Vagina (tissue), 2 donors: ENCODE measurements around the gene SCAI. TPM values are rescaled to one million over a fixed set of nuclear protein-coding genes. Genes with fewer than 3 reads are reported as not detected.
"Not testable (repeated sequence)": the region's sequence is repeated elsewhere in the genome, so short reads cannot be mapped to it uniquely, and the experiment has no call there.

Source experiments
- DNase-seq, 2 donors: peaks; one replicate each; pipeline ENCODE4 v3.0.0-alpha.2; 2017; ENCODE audit errors: extremely low spot score in 2 of 2
- H3K27ac ChIP-seq: fragments of 200-600 bp; sonication (generic); one replicate; pipeline ENCODE4 v1.5.1; 2019
- H3K27me3 ChIP-seq: fragments of 200-600 bp; sonication (generic); one replicate; pipeline ENCODE4 v1.5.1; 2019
- H3K36me3 ChIP-seq, 2 donors: fragments of 200-600 bp; sonication (generic); one replicate each; pipeline ENCODE4 v1.5.1; 2017 to 2019
- H3K4me1 ChIP-seq: fragments of 200-600 bp; sonication (generic); one replicate; pipeline ENCODE4 v1.5.1; 2019
- H3K4me3 ChIP-seq, 2 donors: fragments of 200-600 bp; sonication (generic); 1 replicate in 1 of 2; 2 replicates in 1 of 2; pipeline ENCODE4 v1.5.1; 2016 to 2019
- H3K9me3 ChIP-seq: fragments of 200-600 bp; sonication (generic); one replicate; pipeline ENCODE4 v1.5.1; 2019
- CTCF ChIP-seq, 3 experiments: fragments of 450-650 bp in 2 of 3; fragments of 200-600 bp in 1 of 3; sonication (generic) in 1 of 3; IDR thresholded peaks; one replicate each; pipeline ENCODE4 v1.5.1; 2017 to 2019; ENCODE audit warnings: antibody characterized with exemption in 3 of 3, mild to moderate bottlenecking in 2 of 3, moderate library complexity in 2 of 3
- POLR2A ChIP-seq, 2 donors: fragments of 450-650 bp; IDR thresholded peaks; one replicate each; pipeline ENCODE4 v1.6.1; 2017; ENCODE audit warnings: antibody characterized with exemption in 2 of 2, mild to moderate bottlenecking in 2 of 2, moderate library complexity in 2 of 2
- POLR2AphosphoS5 ChIP-seq, 2 donors: sonication (generic); formaldehyde crosslinking; IDR thresholded peaks; one replicate each; pipeline ENCODE4 v1.9.0; 2017; ENCODE audit warnings: antibody characterized with exemption in 2 of 2, mild to moderate bottlenecking in 2 of 2, low read depth in 1 of 2; ENCODE audit not compliant: insufficient read depth in 1 of 2
- intact Hi-C: fragments of 100-400 bp; cut with DNase I; formaldehyde crosslinking; loops from one replicate; pipeline ENCODE4 v1.15.1; 2023
- total RNA-seq: library from RNA; depleted of rRNA; stranded (reverse); fragments of >200 nt; gene quantifications from one replicate; pipeline ENCODE4 v1.2.3, GENCODE V29; 2016

The SCAI gene
- total RNA-seq, 1 donor from 2014 or later: 15.7 TPM

GRCh38 chr9:124939944-124940343 is 203.4 kb downstream of the SCAI start:
- Histone ChIP-seq H3K27me3 (no peaks in the 10 kb centered on the region), H3K27ac (peak overlapping the region; percentile 90), H3K4me1 (peaks cover 17% of the 10 kb centered on the region), H3K9me3 (no peaks in the 10 kb centered on the region), H3K36me3 (peaks cover 0 to 18% of the 10 kb centered on the region in 2 donors), H3K4me3 (peak overlapping the region; percentile 56 to 86)
- no peak for DNase-seq
- intact Hi-C loops: loop anchor here (10.0 kb wide), 1 partner anchor 205 kb away; the partner anchor contains the start of gene SCAI
- no peak for TF ChIP-seq CTCF (IDR thresholded peaks at IDR 0.05)
- TF ChIP-seq POLR2A (IDR thresholded peaks at IDR 0.05): no peak
- no peak for TF ChIP-seq POLR2AphosphoS5 (IDR thresholded peaks at IDR 0.05; ENCODE audit: insufficient read depth in 1 of 2, low read depth in 1 of 2)

GRCh38 chr9:124934290-124934689 is 209.0 kb downstream of the SCAI start:
- H3K36me3 ChIP-seq: peaks cover 0 to 45% of the 10 kb centered on the region in 2 donors
- DNase-seq: no peak
- no peak overlapping the region for H3K4me3 ChIP-seq
- H3K4me1 ChIP-seq: no peaks in the 10 kb centered on the region
- intact Hi-C loops: no loop called here
- H3K27me3 ChIP-seq: no peaks in the 10 kb centered on the region
- TF ChIP-seq POLR2A (IDR thresholded peaks at IDR 0.05) (no peak), CTCF (IDR thresholded peaks at IDR 0.05) (no peak), POLR2AphosphoS5 (IDR thresholded peaks at IDR 0.05; ENCODE audit: insufficient read depth in 1 of 2, low read depth in 1 of 2) (no peak)
- no peaks in the 10 kb centered on the region for H3K9me3 ChIP-seq
- H3K27ac ChIP-seq: no peak overlapping the region

GRCh38 chr9:124932333-124932732 is 211.0 kb downstream of the SCAI start:
- H3K27ac ChIP-seq: no peak overlapping the region
- intact Hi-C loops: no loop called here
- TF ChIP-seq POLR2AphosphoS5 (IDR thresholded peaks at IDR 0.05; ENCODE audit: insufficient read depth in 1 of 2, low read depth in 1 of 2) (no peak), POLR2A (IDR thresholded peaks at IDR 0.05) (no peak), CTCF (IDR thresholded peaks at IDR 0.05) (no peak)
- DNase-seq: no peak
- H3K27me3 ChIP-seq: no peaks in the 10 kb centered on the region
- no peaks in the 10 kb centered on the region for H3K4me1 ChIP-seq
- H3K36me3 ChIP-seq: peaks cover 0 to 56% of the 10 kb centered on the region in 2 donors
- H3K4me3 ChIP-seq: no peak overlapping the region
- H3K9me3 ChIP-seq: no peaks in the 10 kb centered on the region

- DNase-seq: no peak
- no peaks in the 10 kb centered on the region for H3K9me3 ChIP-seq
- no peak overlapping the region for H3K4me3 ChIP-seq
- TF ChIP-seq POLR2AphosphoS5 (IDR thresholded peaks at IDR 0.05; ENCODE audit: insufficient read depth in 1 of 2, low read depth in 1 of 2) (no peak), POLR2A (IDR thresholded peaks at IDR 0.05) (no peak), CTCF (IDR thresholded peaks at IDR 0.05) (no peak)
- peaks cover 0 to 49% of the 10 kb centered on the region in 2 donors for H3K36me3 ChIP-seq
- H3K27me3 ChIP-seq: no peaks in the 10 kb centered on the region
- no peaks in the 10 kb centered on the region for H3K4me1 ChIP-seq
- H3K27ac ChIP-seq: no peak overlapping the region
- intact Hi-C loops: no loop called here
Measured at GRCh38 chr9:124929464-124929863, 213.9 kb downstream of the SCAI start.

GRCh38 chr9:124928116-124928515 is 215.2 kb downstream of the SCAI start:
- H3K27me3 ChIP-seq: no peaks in the 10 kb centered on the region
- peaks cover 0 to 45% of the 10 kb centered on the region in 2 donors for H3K36me3 ChIP-seq
- TF ChIP-seq POLR2A (IDR thresholded peaks at IDR 0.05) (no peak), CTCF (IDR thresholded peaks at IDR 0.05) (no peak), POLR2AphosphoS5 (IDR thresholded peaks at IDR 0.05; ENCODE audit: insufficient read depth in 1 of 2, low read depth in 1 of 2) (no peak)
- no peak overlapping the region for H3K27ac ChIP-seq
- H3K4me1 ChIP-seq: no peaks in the 10 kb centered on the region
- H3K4me3 ChIP-seq: no peak overlapping the region
- H3K9me3 ChIP-seq: no peaks in the 10 kb centered on the region
- intact Hi-C loops: no loop called here
- no peak for DNase-seq

GRCh38 chr9:124920394-124920793 is 222.9 kb downstream of the SCAI start:
- DNase-seq, H3K27ac ChIP-seq, intact Hi-C loops, H3K27me3 ChIP-seq, H3K4me1 ChIP-seq, H3K9me3 ChIP-seq, H3K4me3 ChIP-seq: not testable (repeated sequence)
- peaks cover 0 to 38% of the 10 kb centered on the region in 2 donors for H3K36me3 ChIP-seq
